Measurements from ENCODE around the gene TMEM121. TPM values are rescaled to one million over a fixed set of nuclear protein-coding genes. Genes with fewer than 3 reads are reported as not detected.
A peak's percentile ranks its signal among the peaks of the same experiment; 100 is the strongest.

Gene TMEM121
- 1 to 10 TPM; 3.9 to 6.7 (median 5.2) TPM for total RNA-seq

DNA sequence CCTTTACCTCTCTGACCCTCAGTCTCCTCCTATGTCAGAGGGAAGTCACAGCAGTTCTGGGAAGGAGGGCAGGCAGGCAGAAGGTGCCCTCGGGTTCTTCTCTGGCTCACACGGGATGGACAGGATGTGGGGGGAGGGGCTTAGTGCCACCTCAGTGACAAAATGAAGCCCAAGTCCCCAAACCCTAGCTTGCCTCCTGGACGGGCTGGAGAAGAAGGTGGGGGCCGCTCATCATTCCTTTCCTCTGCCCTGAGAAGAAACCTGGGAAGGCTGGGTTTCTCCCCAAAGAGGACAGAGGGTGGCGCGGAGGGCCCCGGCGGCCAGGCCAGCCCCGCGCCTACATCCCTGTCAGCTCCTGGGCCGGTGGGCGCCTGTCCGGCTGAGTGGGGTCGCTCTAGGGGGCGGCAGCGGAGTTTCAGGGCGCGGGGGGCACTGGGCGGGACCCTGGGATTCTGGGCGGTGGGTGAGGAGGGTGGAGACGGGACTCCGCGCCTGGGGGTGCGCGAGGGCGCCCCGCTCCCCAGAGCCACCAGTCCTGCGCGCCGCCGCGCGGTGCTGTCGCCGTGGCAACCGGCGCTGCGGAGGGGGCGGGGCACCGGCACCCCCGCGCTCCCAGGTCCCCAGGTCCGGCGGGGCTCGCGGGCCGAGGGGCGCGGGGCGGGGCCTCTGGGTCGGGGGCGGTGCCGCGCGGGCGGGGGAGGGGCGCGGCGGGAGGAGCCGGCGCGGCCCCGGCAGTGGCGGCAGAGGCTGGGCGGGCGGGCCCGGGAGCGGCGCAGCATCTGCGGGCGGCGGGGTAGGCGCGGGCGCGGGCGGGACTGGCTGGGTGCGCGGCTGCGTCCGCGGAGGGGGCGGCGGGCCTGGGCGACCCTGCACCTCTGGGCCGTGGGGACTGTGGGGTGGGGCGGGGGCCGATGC lies at the start of gene TMEM121:
Gene TMEM121, plus strand, starts transcription at position 723 of the 915 bp plus-strand sequence. CDS start 2,252 bp downstream, outside the sequence.
- Histone ChIP-seq H3K4me1 (peaks cover 0 to 48% (median 18%) of the 10 kb centered on the region in 3 donors), H3K27me3 (peaks cover 7% of the 10 kb centered on the region), H3K4me3 (peak within 1 kb of the TSS; percentile 64 to 72), H3K9me3 (no peaks in the 10 kb centered on the region), H3K36me3 (peaks cover 0 to 22% of the 10 kb centered on the region in 2 donors), H3K27ac (peak within 1 kb of the TSS in 3 of 4 donors; percentile 56 to 74 (median 65))
- TF ChIP-seq CTCF (IDR thresholded peaks at IDR 0.05) (peak in 1 of 4 experiments; percentile 11), POLR2A (IDR thresholded peaks at IDR 0.05) (no peak)
- ATAC-seq = peak; percentile 30
- WGBS, 2 donors (ENCODE audit: low coverage in 1 of 2) = no CpG with 5 or more reads among the region's 88 CpGs

GRCh38 chr14:105476831-105477659 lies 49.3 kb upstream of the TMEM121 start:
- peak overlapping the region; percentile 91 to 99 (median 94) for H3K27ac ChIP-seq
- H3K4me3 ChIP-seq = peak overlapping the region; percentile 90 to 98
- H3K36me3 ChIP-seq = peaks cover 0 to 23% of the 10 kb centered on the region in 2 donors
- TF ChIP-seq POLR2AphosphoS5 (IDR thresholded peaks at IDR 0.05) = no peak
- no peak for TF ChIP-seq POLR2A (IDR thresholded peaks at IDR 0.05)
- no peak for TF ChIP-seq CTCF (IDR thresholded peaks at IDR 0.05)
- TF ChIP-seq EP300 (IDR thresholded peaks at IDR 0.05) = no peak
- no peaks in the 10 kb centered on the region for H3K9me3 ChIP-seq
- no peaks in the 10 kb centered on the region for H3K27me3 ChIP-seq
- peaks cover under 1 to 95% (median 54%) of the 10 kb centered on the region in 3 donors for H3K4me1 ChIP-seq
- ATAC-seq = no peak
- no CpG with 5 or more reads among the region's 16 CpGs for WGBS, 2 donors (ENCODE audit: low coverage in 1 of 2)

DNA sequence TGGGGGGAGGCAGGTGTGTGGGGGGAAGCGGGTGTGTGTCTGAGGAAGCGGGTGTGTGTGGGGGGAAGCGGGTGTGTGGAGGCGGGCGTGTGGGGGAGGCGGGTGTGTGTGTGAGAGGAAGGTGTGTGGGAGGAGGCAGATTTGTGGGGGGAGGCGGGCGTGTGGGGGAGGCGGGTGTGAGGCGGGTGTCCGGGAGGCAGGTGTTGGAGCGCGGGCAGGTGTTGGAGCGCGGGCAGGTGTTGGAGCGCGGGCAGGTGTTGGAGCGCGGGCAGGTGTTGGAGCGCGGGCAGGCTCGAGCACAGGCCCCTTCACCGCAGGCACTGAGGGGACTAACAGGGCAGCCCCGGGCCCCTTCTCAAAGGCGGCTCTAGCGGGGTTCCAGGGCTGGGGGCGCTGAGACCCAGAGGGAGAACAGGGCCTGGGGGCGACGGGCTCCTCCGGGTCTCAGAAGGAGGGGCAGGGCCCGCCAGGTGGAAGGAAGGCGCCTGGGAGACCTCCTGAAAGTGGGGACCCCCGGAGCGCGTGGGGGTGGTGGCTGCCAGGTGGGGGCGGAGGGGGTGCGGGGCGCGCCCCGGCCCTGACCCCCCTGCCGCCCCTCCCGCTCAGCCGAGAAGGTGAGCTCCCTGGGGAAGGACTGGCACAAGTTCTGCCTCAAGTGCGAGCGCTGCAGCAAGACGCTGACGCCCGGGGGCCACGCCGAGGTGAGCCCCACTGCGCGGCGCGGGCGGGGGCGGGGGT lies 48.6 kb upstream of the TMEM121 start:
- Histone ChIP-seq H3K27ac (peak overlapping the region in 3 of 4 donors; percentile 92 to 99 (median 96)), H3K27me3 (no peaks in the 10 kb centered on the region), H3K9me3 (no peaks in the 10 kb centered on the region), H3K4me3 (peak overlapping the region in 1 of 2 donors; percentile 98), H3K4me1 (peaks cover 4 to 95% (median 54%) of the 10 kb centered on the region in 3 donors), H3K36me3 (peaks cover 0 to 23% of the 10 kb centered on the region in 2 donors)
- no CpG with 5 or more reads among the region's 56 CpGs for WGBS, 2 donors (ENCODE audit: low coverage in 1 of 2)
- ATAC-seq = no peak
- TF ChIP-seq EP300 (IDR thresholded peaks at IDR 0.05) (no peak), POLR2AphosphoS5 (IDR thresholded peaks at IDR 0.05) (no peak), POLR2A (IDR thresholded peaks at IDR 0.05) (no peak), CTCF (IDR thresholded peaks at IDR 0.05) (no peak)

DNA sequence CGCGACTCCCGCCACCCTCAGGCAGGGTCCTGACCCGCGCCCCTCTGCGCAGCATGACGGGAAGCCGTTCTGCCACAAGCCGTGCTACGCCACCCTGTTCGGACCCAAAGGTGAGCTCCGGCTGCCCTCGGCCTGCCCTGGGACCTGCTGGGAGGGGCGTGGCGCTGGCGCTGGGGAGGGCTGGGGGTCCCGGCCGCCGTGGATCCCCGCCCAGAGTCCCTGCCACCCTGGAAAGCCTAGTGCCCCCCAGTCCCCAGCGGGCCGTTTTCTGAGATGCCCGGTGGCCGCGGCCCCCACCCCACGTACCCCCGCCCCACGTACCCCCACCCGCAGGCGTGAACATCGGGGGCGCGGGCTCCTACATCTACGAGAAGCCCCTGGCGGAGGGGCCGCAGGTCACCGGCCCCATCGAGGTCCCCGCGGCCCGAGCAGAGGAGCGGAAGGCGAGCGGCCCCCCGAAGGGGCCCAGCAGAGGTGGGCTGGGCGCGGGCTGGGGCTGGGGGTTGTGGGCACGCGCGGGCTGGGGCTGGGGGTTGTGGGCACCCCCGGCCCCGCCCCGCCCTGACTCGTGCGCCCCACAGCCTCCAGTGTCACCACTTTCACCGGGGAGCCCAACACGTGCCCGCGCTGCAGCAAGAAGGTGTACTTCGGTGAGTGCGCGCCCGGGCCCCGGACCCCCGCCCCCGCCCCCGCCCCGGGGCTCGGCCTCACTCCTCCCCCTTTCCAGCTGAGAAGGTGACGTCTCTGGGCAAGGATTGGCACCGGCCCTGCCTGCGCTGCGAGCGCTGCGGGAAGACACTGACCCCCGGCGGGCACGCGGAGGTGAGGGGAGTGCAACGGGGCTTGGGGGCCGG lies 47.8 kb upstream of the TMEM121 start:
- ATAC-seq = no peak
- Histone ChIP-seq H3K27me3 (no peaks in the 10 kb centered on the region), H3K4me3 (no peak overlapping the region), H3K9me3 (no peaks in the 10 kb centered on the region), H3K36me3 (peaks cover 0 to 23% of the 10 kb centered on the region in 2 donors), H3K4me1 (peaks cover 4 to 95% (median 54%) of the 10 kb centered on the region in 3 donors), H3K27ac (peak overlapping the region in 3 of 4 donors; percentile 92 to 97 (median 96))
- no peak for TF ChIP-seq CTCF (IDR thresholded peaks at IDR 0.05)
- no CpG with 5 or more reads among the region's 81 CpGs for WGBS, 2 donors (ENCODE audit: low coverage in 1 of 2)
